ENCODE data around the gene CAPZA1.

CAPZA1 gene

GRCh38 chr1:112583366-112583765, 36.3 kb upstream of the CAPZA1 start:
- H3K27ac ChIP-seq, result no peak overlapping the region
- no peak for DNase-seq
- H3K27me3 ChIP-seq (replicated peaks), result no peaks in the 10 kb centered on the region
- no peak overlapping the region for H3K4me3 ChIP-seq (ENCODE audit: low read depth, low read length)
- in situ Hi-C loops (cut with HindIII; ENCODE audit: low pct_ligation_motif_present, low sequenced_read_pairs), result no loop called here
- peaks cover 2% of the 10 kb centered on the region for H3K36me3 ChIP-seq (replicated peaks)
- TF ChIP-seq CTCF (IDR thresholded peaks at IDR 0.05; ENCODE audit: low read depth, low read length, missing control alignments), result no peak

GRCh38 chr1:112589766-112590165, 29.9 kb upstream of the CAPZA1 start:
- TF ChIP-seq CTCF (IDR thresholded peaks at IDR 0.05; ENCODE audit: low read depth, low read length, missing control alignments), result no peak

DNA sequence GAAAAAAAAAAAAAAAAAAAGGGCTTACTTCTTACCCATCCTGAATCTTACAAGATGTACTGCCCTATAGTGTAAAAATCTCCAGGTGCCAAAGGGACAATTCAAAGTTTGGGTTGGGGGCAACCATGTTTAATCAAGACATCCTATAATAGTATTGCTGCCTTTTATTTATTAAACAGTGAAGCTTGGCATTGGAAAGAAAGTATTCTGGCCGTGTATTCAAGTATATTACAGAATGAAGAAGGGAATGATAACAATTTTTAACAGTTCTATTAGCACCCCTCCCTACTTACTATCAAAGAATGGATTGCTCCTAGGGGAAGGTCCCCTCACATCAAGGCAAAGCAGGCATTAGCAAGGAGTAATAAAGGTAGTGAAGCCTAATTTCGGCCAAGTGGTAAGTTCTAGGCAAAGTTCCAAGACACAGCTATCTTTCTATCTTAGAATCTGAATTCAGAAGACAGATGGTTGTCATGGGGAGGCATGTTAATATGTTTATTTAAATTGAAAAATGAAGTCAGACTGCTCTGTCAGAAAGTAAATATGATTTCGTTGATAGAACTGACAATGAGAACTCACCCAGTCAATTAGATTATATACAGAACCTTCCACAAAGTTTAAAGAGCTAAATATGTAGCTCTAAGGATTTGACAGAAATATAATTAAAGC, 25.3 kb upstream of the CAPZA1 start:
- Histone ChIP-seq H3K27me3 (replicated peaks) (no peaks in the 10 kb centered on the region), H3K4me3 (ENCODE audit: low read depth, low read length) (no peak overlapping the region), H3K36me3 (replicated peaks) (peaks cover 16% of the 10 kb centered on the region), H3K27ac (no peak overlapping the region)
- no peak for DNase-seq
- in situ Hi-C loops (cut with HindIII; ENCODE audit: low pct_ligation_motif_present, low sequenced_read_pairs), result no loop called here
- TF ChIP-seq CTCF (IDR thresholded peaks at IDR 0.05; ENCODE audit: low read depth, low read length, missing control alignments), result no peak

More at GRCh38 chr1:112589766-112590165, 29.9 kb upstream of the CAPZA1 start:
- H3K36me3 ChIP-seq (replicated peaks), result peaks cover 8% of the 10 kb centered on the region
- H3K27ac ChIP-seq, result no peak overlapping the region
- DNase-seq, result no peak
- no peak overlapping the region for H3K4me3 ChIP-seq (ENCODE audit: low read depth, low read length)
- in situ Hi-C loops (cut with HindIII; ENCODE audit: low pct_ligation_motif_present, low sequenced_read_pairs), result no loop called here
- H3K27me3 ChIP-seq (replicated peaks), result no peaks in the 10 kb centered on the region

- DNase-seq, result no peak
- Histone ChIP-seq H3K36me3 (replicated peaks) (peaks cover 20% of the 10 kb centered on the region), H3K4me3 (ENCODE audit: low read depth, low read length) (no peak overlapping the region), H3K27ac (no peak overlapping the region), H3K27me3 (replicated peaks) (no peaks in the 10 kb centered on the region)
- in situ Hi-C loops (cut with HindIII; ENCODE audit: low pct_ligation_motif_present, low sequenced_read_pairs), result no loop called here
- TF ChIP-seq CTCF (IDR thresholded peaks at IDR 0.05; ENCODE audit: low read depth, low read length, missing control alignments), result no peak
Observed at GRCh38 chr1:112599477-112599876, 20.2 kb upstream of the CAPZA1 start.

GRCh38 chr1:112603012-112603411, 16.6 kb upstream of the CAPZA1 start:
- H3K4me3 ChIP-seq (ENCODE audit: low read depth, low read length), result no peak overlapping the region
- no peaks in the 10 kb centered on the region for H3K27me3 ChIP-seq (replicated peaks)
- DNase-seq, result no peak
- no peak for TF ChIP-seq CTCF (IDR thresholded peaks at IDR 0.05; ENCODE audit: low read depth, low read length, missing control alignments)
- H3K27ac ChIP-seq, result no peak overlapping the region
- peaks cover 23% of the 10 kb centered on the region for H3K36me3 ChIP-seq (replicated peaks)
- in situ Hi-C loops (cut with HindIII; ENCODE audit: low pct_ligation_motif_present, low sequenced_read_pairs), result loop anchor here (25.0 kb wide), 1 partner anchor 116 kb away; no protein-coding TSS in a partner anchor

DNA sequence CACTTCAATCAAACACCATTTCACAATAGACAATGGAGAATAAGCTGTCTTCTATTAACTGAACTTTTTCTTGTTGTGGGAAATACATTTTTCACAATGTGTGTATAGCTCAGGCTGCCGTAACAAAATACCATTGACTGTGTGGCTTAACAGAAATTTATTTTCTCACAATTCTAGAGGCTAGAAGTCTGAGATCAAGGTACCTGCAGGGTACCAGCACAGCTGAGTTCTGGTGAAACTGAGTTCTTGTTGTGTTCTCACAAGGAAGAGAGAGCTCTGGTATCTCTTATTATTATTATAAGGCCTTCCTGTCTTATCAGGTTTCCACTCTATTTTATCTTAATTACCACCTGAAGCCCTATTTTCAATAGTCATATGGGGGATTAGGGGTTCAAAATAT, 16.1 kb upstream of the CAPZA1 start:
- DNase-seq, result no peak
- no peaks in the 10 kb centered on the region for H3K27me3 ChIP-seq (replicated peaks)
- H3K36me3 ChIP-seq (replicated peaks), result peaks cover 26% of the 10 kb centered on the region
- in situ Hi-C loops (cut with HindIII; ENCODE audit: low pct_ligation_motif_present, low sequenced_read_pairs), result loop anchor here (25.0 kb wide), 1 partner anchor 116 kb away; no protein-coding TSS in a partner anchor
- H3K4me3 ChIP-seq (ENCODE audit: low read depth, low read length), result no peak overlapping the region
- no peak for TF ChIP-seq CTCF (IDR thresholded peaks at IDR 0.05; ENCODE audit: low read depth, low read length, missing control alignments)
- no peak overlapping the region for H3K27ac ChIP-seq

All from brain microvascular endothelial cell (primary cell).